Fibroblast of pulmonary artery (primary cell): ENCODE results near the gene NCKAP5.

Experiments
- DNase-seq: peaks from one replicate; pipeline ENCODE4 v3.0.0-alpha.2; 2010; ENCODE audit warnings: low read depth
- H3K4me3 ChIP-seq: replicated peaks from 2 replicates; pipeline ENCODE4 v1.5.1; 2011; ENCODE audit warnings: low read depth, mild to moderate bottlenecking, control low read depth, low read length, moderate library complexity
- CTCF ChIP-seq: IDR thresholded peaks from 2 replicates; pipeline ENCODE4 v1.5.1; 2011; ENCODE audit warnings: mild to moderate bottlenecking, control low read depth, low read length, inconsistent platforms; ENCODE audit errors: missing control alignments

NCKAP5 gene

GRCh38 chr2:133568172-133568571 is at the start of gene NCKAP5:
NCKAP5 (minus strand) TSS chr2:133568463; CDS start chr2:133517526, 50,937 bp downstream.
- H3K4me3 ChIP-seq: peak within 1 kb of the TSS; percentile 26

DNA sequence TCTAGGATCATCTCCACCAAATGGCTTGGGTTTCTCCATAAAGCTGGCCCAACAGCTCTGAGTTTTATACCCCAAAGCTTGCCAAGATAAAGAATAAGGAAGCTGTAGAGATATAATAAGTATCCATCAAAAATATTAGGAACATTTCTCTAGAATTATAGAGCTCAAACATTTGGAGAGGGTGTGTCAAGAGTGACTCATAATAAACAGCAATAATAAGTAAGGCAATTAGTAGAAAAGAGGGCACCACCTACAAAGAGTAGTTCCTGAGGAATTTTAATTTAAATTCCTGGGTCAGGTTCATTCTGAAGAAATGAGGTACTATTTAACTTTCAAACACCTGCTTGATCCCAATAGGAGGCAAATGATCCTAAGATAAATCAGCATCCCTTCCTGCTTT is 41.4 kb upstream of the NCKAP5 start:
- no peak for DNase-seq
- TF ChIP-seq CTCF: no peak
- H3K4me3 ChIP-seq: no peak overlapping the region

More at GRCh38 chr2:133568172-133568571, at the start of gene NCKAP5:
- peak; percentile 12 for TF ChIP-seq CTCF
- DNase-seq: peak; percentile 48

DNA sequence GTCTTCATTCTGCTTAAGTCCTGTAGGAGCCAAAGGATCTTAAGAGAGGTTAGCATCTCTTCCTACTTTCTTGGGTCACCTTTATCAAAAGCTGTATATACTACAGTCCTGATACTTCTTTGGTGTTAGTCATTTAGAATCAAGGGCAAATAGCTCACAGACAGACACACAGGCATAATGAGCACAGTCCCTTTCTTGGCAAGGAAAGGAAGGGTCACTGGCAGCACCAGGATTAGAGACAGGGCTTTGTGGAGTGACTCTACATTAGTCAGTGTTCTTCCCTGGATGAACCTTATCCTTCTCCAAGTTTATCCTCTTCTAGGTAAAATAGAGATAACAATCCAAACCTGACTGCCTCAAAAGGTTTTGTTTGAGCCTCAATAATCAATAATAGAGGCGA is 40.0 kb upstream of the NCKAP5 start:
- DNase-seq: no peak
- no peak overlapping the region for H3K4me3 ChIP-seq
- no peak for TF ChIP-seq CTCF

GRCh38 chr2:133607679-133608078 is 39.4 kb upstream of the NCKAP5 start:
- H3K4me3 ChIP-seq: no peak overlapping the region
- no peak for TF ChIP-seq CTCF
- no peak for DNase-seq

DNA sequence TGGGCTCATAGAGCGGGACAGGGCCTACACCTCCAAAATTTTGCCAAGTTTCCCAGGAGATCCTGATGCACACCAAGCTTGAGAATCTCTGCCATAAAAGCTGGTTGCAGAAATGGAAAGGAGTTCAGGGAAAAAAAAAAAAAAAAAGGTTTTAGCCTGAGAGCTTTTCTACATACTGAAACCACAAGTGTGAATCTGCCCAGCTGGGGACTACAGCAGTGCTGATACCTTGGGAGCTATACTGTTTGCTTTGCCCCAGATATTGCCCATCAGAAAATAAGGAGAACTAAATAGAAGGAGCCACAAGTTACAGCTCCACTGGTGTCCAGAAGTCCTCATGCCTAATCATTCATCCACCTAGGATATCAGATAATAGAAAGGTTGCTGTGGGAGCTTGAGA is 38.4 kb upstream of the NCKAP5 start:
- DNase-seq: no peak
- H3K4me3 ChIP-seq: no peak overlapping the region
- no peak for TF ChIP-seq CTCF

DNA sequence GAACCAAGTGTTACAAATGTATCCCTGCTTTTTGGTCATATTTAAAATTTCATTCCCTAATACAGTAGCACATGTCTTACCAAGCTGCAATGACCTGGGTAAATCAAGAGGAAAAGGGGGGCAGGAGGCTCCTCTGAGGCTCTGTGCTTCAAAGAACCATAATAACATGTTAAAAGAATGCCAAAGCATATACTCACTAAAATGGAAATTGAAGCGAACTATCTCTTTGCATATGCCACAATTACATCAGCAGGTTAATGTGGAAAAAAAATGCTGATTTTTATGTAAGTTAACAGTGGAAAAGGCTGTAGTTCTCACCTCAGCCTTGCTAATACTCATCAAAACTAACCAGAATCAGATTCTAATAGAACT is 37.5 kb upstream of the NCKAP5 start:
- no peak overlapping the region for H3K4me3 ChIP-seq
- no peak for TF ChIP-seq CTCF
- DNase-seq: no peak

- TF ChIP-seq CTCF: no peak
- H3K4me3 ChIP-seq: no peak overlapping the region
- no peak for DNase-seq
These were observed 36.9 kb upstream of the NCKAP5 start for GRCh38 chr2:133605011-133605765.
